Neuron (in vitro differentiated cells): ENCODE measurements around the gene GPS1.

ENCODE experiments used
- H2AFZ ChIP-seq: one replicate; pipeline ENCODE4 v1.6.1; 2013; ENCODE audit warnings: low read depth, mild to moderate bottlenecking, inconsistent platforms, low read length, moderate library complexity
- H3K27me3 ChIP-seq: one replicate; pipeline ENCODE4 v1.6.1; 2013; ENCODE audit warnings: low read length; ENCODE audit not compliant: insufficient read depth
- H3K36me3 ChIP-seq: one replicate; pipeline ENCODE4 v1.6.1; 2013; ENCODE audit warnings: low read length; ENCODE audit not compliant: insufficient read depth
- H3K4me1 ChIP-seq: one replicate; pipeline ENCODE4 v1.6.1; 2013; ENCODE audit warnings: low read length; ENCODE audit not compliant: insufficient read depth
- H3K4me3 ChIP-seq: 2 replicates; pipeline ENCODE4 v1.5.1; 2013; ENCODE audit warnings: mild to moderate bottlenecking, low read length, moderate library complexity
- H3K9me3 ChIP-seq: one replicate; pipeline ENCODE4 v1.6.1; 2013; ENCODE audit warnings: low read length

The GPS1 gene

GRCh38 chr17:82025401-82026107, 26.1 kb upstream of the GPS1 start:
- no peaks in the 10 kb centered on the region for H3K9me3 ChIP-seq
- no peak overlapping the region for H2AFZ ChIP-seq
- H3K4me3 ChIP-seq: no peak overlapping the region
- H3K27me3 ChIP-seq: no peaks in the 10 kb centered on the region
- no peaks in the 10 kb centered on the region for H3K36me3 ChIP-seq
- peaks cover 28% of the 10 kb centered on the region for H3K4me1 ChIP-seq

DNA sequence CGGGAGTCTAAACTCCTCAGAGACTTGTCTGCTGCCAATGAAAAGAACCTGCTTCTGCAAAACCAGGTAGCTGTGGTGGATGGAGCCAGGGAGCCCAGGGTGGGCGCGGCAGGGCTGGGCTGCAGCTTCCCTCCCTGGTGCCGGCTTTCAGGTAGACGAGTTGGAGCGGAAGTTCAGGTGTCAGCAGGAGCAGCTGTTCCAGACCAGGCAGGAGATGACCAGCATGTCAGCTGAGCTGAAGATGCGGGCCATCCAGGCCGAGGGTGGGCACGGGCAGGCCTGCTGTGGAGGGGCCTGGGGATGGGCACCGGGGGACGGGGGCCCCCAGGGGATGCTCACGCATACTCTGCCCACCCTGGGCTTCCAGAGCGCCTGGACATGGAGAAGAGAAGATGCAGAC, 23.5 kb upstream of the GPS1 start:
- Histone ChIP-seq H2AFZ (no peak overlapping the region), H3K9me3 (no peaks in the 10 kb centered on the region), H3K4me1 (peaks cover 31% of the 10 kb centered on the region), H3K4me3 (no peak overlapping the region), H3K36me3 (no peaks in the 10 kb centered on the region), H3K27me3 (no peaks in the 10 kb centered on the region)

- no peaks in the 10 kb centered on the region for H3K36me3 ChIP-seq
- H3K4me1 ChIP-seq: peaks cover 26% of the 10 kb centered on the region
- no peak overlapping the region for H3K4me3 ChIP-seq
- no peaks in the 10 kb centered on the region for H3K27me3 ChIP-seq
- H3K9me3 ChIP-seq: no peaks in the 10 kb centered on the region
- no peak overlapping the region for H2AFZ ChIP-seq
Observed at GRCh38 chr17:82028966-82029365, 22.7 kb upstream of the GPS1 start.

DNA sequence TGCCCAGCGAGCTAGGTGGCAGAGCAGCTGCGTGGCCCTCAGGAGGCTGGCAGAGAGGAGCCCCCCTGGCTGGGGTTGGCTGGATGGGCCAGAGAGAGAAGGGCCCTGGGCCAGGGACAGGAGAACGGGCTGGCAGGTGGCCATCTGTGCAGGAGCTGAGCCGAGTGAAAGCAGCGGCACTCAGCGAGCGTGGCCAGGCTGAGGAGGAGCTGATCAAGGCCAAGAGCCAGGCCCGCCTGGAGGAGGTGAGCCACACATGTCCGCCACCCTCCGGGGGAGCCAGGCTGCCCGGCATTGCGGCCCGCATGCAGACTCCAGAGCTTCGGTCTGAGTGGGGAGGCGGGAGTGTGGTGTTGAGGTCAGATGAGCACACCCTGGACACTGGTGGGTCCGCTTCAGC, 22.3 kb upstream of the GPS1 start:
- H3K9me3 ChIP-seq: no peaks in the 10 kb centered on the region
- peaks cover 25% of the 10 kb centered on the region for H3K4me1 ChIP-seq
- no peaks in the 10 kb centered on the region for H3K27me3 ChIP-seq
- no peaks in the 10 kb centered on the region for H3K36me3 ChIP-seq
- no peak overlapping the region for H3K4me3 ChIP-seq
- H2AFZ ChIP-seq: no peak overlapping the region

GRCh38 chr17:82029990-82030469, 21.7 kb upstream of the GPS1 start:
- no peak overlapping the region for H2AFZ ChIP-seq
- H3K36me3 ChIP-seq: no peaks in the 10 kb centered on the region
- H3K4me3 ChIP-seq: no peak overlapping the region
- peaks cover 21% of the 10 kb centered on the region for H3K4me1 ChIP-seq
- no peaks in the 10 kb centered on the region for H3K9me3 ChIP-seq
- H3K27me3 ChIP-seq: no peaks in the 10 kb centered on the region

DNA sequence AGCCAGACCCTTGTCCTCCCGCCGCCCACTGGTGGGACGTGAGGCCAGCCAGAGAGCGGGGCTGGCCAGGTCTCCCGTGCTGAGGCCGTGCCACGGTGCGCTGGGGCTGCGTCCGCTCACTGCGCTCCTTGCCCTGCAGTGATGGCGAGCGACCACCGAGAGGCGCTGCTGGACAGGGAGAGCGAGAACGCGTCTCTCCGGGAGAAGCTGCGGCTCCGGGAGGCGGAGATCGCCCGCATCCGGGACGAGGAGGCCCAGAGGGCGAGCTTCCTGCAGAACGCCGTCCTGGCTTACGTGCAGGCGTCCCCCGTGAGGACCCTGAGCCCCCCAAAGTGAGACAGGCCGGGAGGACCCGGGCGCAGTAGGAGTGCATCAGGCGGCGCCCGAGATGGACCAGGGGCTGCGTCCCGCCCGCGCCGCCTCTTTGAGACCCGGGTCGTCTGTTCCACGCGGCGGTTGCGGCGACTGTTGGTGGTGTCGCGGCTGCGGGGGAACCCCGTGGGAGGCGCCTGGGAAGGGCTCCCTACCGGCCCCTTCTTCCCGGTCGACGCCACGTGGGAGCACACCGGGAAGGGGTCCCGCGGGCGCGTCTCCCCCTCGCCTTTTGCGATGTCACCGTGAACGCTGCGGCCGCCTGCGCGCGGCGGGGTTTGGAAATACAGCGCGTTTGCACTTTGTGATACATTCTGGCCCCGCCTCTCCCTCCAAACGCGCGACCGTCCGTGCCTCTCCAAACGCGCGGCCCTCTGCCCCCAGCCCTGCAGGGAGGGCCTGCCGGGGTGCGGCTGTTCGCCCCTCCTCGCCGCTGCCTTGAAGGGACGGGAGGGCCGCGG, 21.0 kb upstream of the GPS1 start:
- H3K4me3 ChIP-seq: peak overlapping the region; percentile 38

DNA sequence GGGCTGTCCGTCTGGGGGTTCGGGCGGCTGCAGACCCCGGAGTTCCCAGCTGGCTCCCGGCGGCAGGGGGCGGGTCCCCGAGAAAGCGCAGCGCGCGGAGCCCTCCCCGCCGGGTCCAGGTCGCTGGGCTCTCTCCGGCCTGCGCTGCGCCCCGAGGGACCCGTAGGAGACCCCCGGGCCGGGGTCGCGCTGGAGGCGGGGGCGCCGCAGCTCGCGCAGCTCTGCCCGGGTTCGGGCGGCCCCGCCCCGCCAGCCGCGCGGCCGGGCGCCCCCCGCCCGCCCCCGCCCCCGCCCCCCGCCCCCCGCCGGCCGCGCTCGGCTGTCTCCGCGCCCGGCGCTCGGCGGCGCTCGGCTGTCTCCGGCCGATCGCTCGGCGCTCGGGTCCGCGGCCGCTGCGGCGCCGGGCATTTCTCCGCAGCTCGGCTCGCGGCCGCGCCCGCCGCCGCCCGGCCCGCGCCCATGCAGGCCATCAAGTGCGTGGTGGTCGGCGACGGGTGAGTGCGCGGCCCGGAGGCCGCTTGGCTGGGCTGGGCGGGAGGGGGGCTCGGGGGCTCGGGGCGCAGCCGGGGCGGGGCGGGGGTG, 20.3 kb upstream of the GPS1 start, which contains the start of gene RAC3:
Gene RAC3 (plus strand): TSS at position 376 of the 582 bp plus-strand sequence. CDS start 84 bp downstream, at position 460.
- Histone ChIP-seq H3K36me3 (peaks cover 7% of the 10 kb centered on the region), H3K4me3 (peak within 1 kb of the TSS; percentile 39), H2AFZ (peak within 1 kb of the TSS; percentile 74)

More for the DNA sequence above, 21.0 kb upstream of the GPS1 start:
- Histone ChIP-seq H3K27me3 (no peaks in the 10 kb centered on the region), H2AFZ (peak overlapping the region; percentile 74), H3K4me1 (peaks cover 21% of the 10 kb centered on the region), H3K9me3 (no peaks in the 10 kb centered on the region), H3K36me3 (peaks cover 5% of the 10 kb centered on the region)

DNA sequence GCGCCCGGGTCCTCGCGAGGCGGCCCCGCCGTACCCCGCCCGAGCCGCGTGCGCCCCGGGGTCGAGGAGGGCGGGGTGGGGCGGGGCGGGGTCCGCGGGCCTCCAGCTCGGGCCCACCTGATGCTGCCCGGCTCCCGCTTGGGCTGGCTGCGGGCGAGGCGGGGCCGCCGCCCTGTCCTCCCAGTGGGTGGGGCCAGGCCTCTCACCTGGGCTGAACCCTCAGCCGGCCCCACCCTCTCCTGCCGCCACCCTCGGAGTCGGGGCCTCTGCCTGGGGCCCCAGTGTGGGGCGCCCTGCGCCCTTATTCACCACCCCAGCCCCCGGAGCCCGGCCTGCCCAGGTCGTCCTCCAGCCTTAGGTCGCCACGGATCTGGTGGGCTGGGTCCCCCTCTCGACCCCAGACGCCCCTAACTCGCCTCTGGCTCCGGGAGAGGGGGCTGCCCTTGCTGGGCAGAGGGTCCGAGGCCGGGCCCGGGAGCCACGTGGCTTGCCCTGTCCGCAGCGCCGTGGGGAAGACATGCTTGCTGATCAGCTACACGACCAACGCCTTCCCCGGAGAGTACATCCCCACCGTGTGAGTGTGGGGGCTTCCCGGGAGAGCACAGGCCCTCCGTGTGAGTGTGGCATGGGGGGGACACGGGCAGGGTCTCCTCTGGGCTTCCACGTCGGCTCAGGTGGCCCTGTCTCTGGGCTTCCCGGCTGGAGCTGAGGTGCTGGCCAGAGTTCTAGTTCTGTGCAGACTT, 19.6 kb upstream of the GPS1 start:
- Histone ChIP-seq H3K4me3 (peak overlapping the region; percentile 39), H2AFZ (no peak overlapping the region), H3K27me3 (no peaks in the 10 kb centered on the region), H3K9me3 (no peaks in the 10 kb centered on the region), H3K4me1 (peaks cover 33% of the 10 kb centered on the region), H3K36me3 (peaks cover 7% of the 10 kb centered on the region)

More for the DNA sequence above, 20.3 kb upstream of the GPS1 start, which contains the start of gene RAC3:
- Histone ChIP-seq H3K9me3 (no peaks in the 10 kb centered on the region), H3K27me3 (no peaks in the 10 kb centered on the region), H3K4me1 (peaks cover 27% of the 10 kb centered on the region)

- peaks cover 33% of the 10 kb centered on the region for H3K4me1 ChIP-seq
- H3K36me3 ChIP-seq: peaks cover 7% of the 10 kb centered on the region
- H2AFZ ChIP-seq: no peak overlapping the region
- no peaks in the 10 kb centered on the region for H3K9me3 ChIP-seq
- no peaks in the 10 kb centered on the region for H3K27me3 ChIP-seq
- no peak overlapping the region for H3K4me3 ChIP-seq
Observed at GRCh38 chr17:82033359-82034085, 18.2 kb upstream of the GPS1 start.

DNA sequence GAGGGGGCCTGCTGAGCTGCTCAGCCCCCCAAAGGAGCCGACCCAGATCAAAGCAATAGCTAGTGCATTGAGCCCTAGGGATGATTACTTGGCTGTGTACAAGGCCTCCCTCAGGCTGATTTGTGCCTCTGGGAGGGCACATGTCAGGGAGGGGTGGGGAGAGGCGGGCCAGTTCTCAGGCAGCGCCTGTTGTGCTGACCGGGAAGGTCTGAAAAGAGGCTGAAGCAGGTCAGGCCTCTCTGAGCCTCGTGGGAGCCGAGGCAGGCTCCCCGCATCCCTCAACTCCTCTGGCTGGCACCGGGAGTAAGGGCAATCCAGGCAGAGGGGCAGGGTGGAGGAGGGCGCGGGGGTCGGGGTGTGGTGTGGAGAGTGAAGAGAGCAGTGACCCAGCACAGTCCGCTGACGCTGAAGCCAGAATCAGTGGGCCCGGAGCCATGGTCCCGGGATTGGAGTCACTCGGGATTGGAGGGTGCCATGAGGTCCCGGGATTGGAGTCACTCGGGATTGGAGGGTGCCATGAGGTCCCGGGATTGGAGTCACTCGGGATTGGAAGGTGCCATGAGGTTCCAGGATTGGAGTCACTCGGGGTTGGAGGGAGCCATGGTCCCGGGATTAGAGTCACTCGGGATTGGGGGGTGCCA, 17.2 kb upstream of the GPS1 start:
- H3K9me3 ChIP-seq: no peaks in the 10 kb centered on the region
- no peaks in the 10 kb centered on the region for H3K27me3 ChIP-seq
- H3K4me1 ChIP-seq: peaks cover 33% of the 10 kb centered on the region
- H3K4me3 ChIP-seq: no peak overlapping the region
- H3K36me3 ChIP-seq: peaks cover 7% of the 10 kb centered on the region
- H2AFZ ChIP-seq: no peak overlapping the region

DNA sequence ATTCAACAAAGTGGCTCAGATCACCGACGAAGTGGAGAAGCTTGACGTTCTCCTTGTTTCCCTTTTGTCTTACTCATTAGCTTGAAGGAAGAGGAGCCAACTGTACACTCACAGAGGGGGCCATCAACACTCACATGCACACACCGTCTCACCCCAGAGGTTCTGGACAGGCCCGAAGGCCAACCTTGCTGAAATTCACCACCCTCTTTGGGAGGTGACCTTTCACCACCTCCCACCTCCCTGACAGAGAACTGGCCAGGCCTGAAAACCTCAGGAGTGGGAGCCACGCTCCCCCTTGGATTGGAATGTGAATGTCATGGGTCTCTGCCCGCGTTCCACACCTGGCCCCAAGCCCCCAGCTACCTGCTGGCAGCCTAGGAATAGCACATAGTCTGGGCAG, 16.2 kb upstream of the GPS1 start:
- no peak overlapping the region for H3K4me3 ChIP-seq
- H2AFZ ChIP-seq: no peak overlapping the region
- H3K27me3 ChIP-seq: no peaks in the 10 kb centered on the region
- H3K9me3 ChIP-seq: no peaks in the 10 kb centered on the region
- peaks cover 7% of the 10 kb centered on the region for H3K36me3 ChIP-seq
- H3K4me1 ChIP-seq: peaks cover 30% of the 10 kb centered on the region
